Measurements from ENCODE around the gene FBXO45. TPM values are rescaled to one million over a fixed set of nuclear protein-coding genes. Genes with fewer than 3 reads are reported as not detected.
A peak's percentile ranks its signal among the peaks of the same experiment; 100 is the strongest.

Gene FBXO45
- total and polyA plus RNA-seq, 9 of the 15 experiments (the other 6 are each of a cell fraction or from before 2014, with no cell fraction given): 15.2 to 52.8 (median 37.0) TPM

GRCh38 chr3:196568246-196569002, at the start of gene FBXO45, which contains the start of gene WDR53 (continued):
- TF ChIP-seq MLLT1 (IDR thresholded peaks at IDR 0.05) (peak in 1 of 2 experiments; percentile 96; a peak in 3 of 4 replicates), CAMTA2 (CRISPR knock-in tag; conservative IDR thresholded peaks at IDR 0.05) (no peak), STAT6 (CRISPR knock-in tag; IDR thresholded peaks at IDR 0.05) (no peak), FOSL1 (tag; conservative IDR thresholded peaks at IDR 0.05) (peak; percentile 49), PTRF (tag; IDR thresholded peaks at IDR 0.05) (no peak), TAF1 (IDR thresholded peaks at IDR 0.05; ENCODE audit: control insufficient read depth, extremely low read depth, insufficient read depth, low read length, severe bottlenecking) (peak; percentile 96), MCM2 (IDR thresholded peaks at IDR 0.05; ENCODE audit: low read depth) (no peak), ZNF79 (CRISPR knock-in tag; IDR thresholded peaks at IDR 0.05; ENCODE audit: low read depth) (no peak), ATF3 (IDR thresholded peaks at IDR 0.05) (no peak), ATF3 (CRISPR knock-in tag; conservative IDR thresholded peaks at IDR 0.05) (no peak), ZNF609 (CRISPR knock-in tag; IDR thresholded peaks at IDR 0.05; ENCODE audit: borderline replicate concordance) (no peak), SIN3B (IDR thresholded peaks at IDR 0.05; ENCODE audit: low read depth) (peak; percentile 97), BACH1 (tag; IDR thresholded peaks at IDR 0.05) (no peak), TBP (optimal IDR thresholded peaks at IDR 0.05; ENCODE audit: low read depth, low read length) (peak; percentile 89), MBD2 (IDR thresholded peaks at IDR 0.05; ENCODE audit: borderline replicate concordance, low read depth) (peak; percentile 93), SPI1 (IDR thresholded peaks at IDR 0.05; ENCODE audit: borderline replicate concordance, low read depth, low read length) (0 out of 2 replicates have a peak, but pooled peaks have one; percentile 35), NBN (IDR thresholded peaks at IDR 0.05; ENCODE audit: low read depth) (no peak; the same call in 1 of the 2 replicates), XRCC3 (IDR thresholded peaks at IDR 0.05) (no peak), ZNF232 (CRISPR knock-in tag; IDR thresholded peaks at IDR 0.05) (no peak; the same call in 1 of the 2 replicates)
